ENCODE data around the gene TIAM1.

TIAM1 gene

GRCh38 chr21:31264574-31264973 is 79.5 kb downstream of the TIAM1 start:
- TF ChIP-seq CTCF (IDR thresholded peaks at IDR 0.05; ENCODE audit: low read depth, low read length): no peak
- DNase-seq (ENCODE audit: extremely low read depth, low read depth): no peak

- TF ChIP-seq CTCF (IDR thresholded peaks at IDR 0.05; ENCODE audit: low read depth, low read length): no peak
These were observed 81.3 kb downstream of the TIAM1 start for GRCh38 chr21:31262728-31263127.

GRCh38 chr21:31261759-31262158 is 82.3 kb downstream of the TIAM1 start:
- TF ChIP-seq CTCF (IDR thresholded peaks at IDR 0.05; ENCODE audit: low read depth, low read length): no peak
- DNase-seq (ENCODE audit: extremely low read depth, low read depth): no peak

More at GRCh38 chr21:31262728-31263127, 81.3 kb downstream of the TIAM1 start:
- no peak for DNase-seq (ENCODE audit: extremely low read depth, low read depth)

GRCh38 chr21:31260790-31261189 is 83.3 kb downstream of the TIAM1 start:
- TF ChIP-seq CTCF (IDR thresholded peaks at IDR 0.05; ENCODE audit: low read depth, low read length): no peak
- no peak for DNase-seq (ENCODE audit: extremely low read depth, low read depth)

- TF ChIP-seq CTCF (IDR thresholded peaks at IDR 0.05; ENCODE audit: low read depth, low read length): no peak
- DNase-seq (ENCODE audit: extremely low read depth, low read depth): no peak
These were observed 86.0 kb downstream of the TIAM1 start for GRCh38 chr21:31258073-31258472.

- no peak for TF ChIP-seq CTCF (IDR thresholded peaks at IDR 0.05; ENCODE audit: low read depth, low read length)
These were observed 86.8 kb downstream of the TIAM1 start for GRCh38 chr21:31257265-31257664.

GRCh38 chr21:31255896-31256295 is 88.2 kb downstream of the TIAM1 start:
- DNase-seq (ENCODE audit: extremely low read depth, low read depth): no peak

More at GRCh38 chr21:31257265-31257664, 86.8 kb downstream of the TIAM1 start:
- no peak for DNase-seq (ENCODE audit: extremely low read depth, low read depth)

More at GRCh38 chr21:31255896-31256295, 88.2 kb downstream of the TIAM1 start:
- no peak for TF ChIP-seq CTCF (IDR thresholded peaks at IDR 0.05; ENCODE audit: low read depth, low read length)
